HepG2 (cell line): Measurements from ENCODE around the gene MPV17L. TPM values are rescaled to one million over a fixed set of nuclear protein-coding genes. Genes with fewer than 3 reads are reported as not detected.
A peak's percentile ranks its signal among the peaks of the same experiment; 100 is the strongest.

Source experiments
- EP300 ChIP-seq, 3 experiments: sonication (generic) in 1 of 3; formaldehyde crosslinking in 1 of 3; IDR thresholded peaks; 2 replicates each; pipeline versions ENCODE4 v1.5.1 to v1.6.1; 2011 to 2020; ENCODE audit warnings: low read depth in 2 of 3, low read length in 2 of 3, borderline replicate concordance in 1 of 3, improper control_type of control experiment in 1 of 3, mild to moderate bottlenecking in 1 of 3, missing genetic modification reagents in 1 of 3, moderate library complexity in 1 of 3
- EZH2 ChIP-seq: conservative IDR thresholded peaks from 2 replicates; pipeline ENCODE4 v1.6.1; 2012; ENCODE audit warnings: mild to moderate bottlenecking, low read depth, low read length, moderate library complexity
- HNRNPLL ChIP-seq: fragments of 200-400 bp; formaldehyde crosslinking; IDR thresholded peaks from 2 replicates; pipeline ENCODE4 v1.6.1; 2017; ENCODE audit warnings: mild to moderate bottlenecking, low read depth, low read length; ENCODE audit not compliant: poor library complexity, severe bottlenecking
- PLRG1 ChIP-seq: fragments of 450-650 bp; conservative IDR thresholded peaks from 2 replicates; pipeline ENCODE4 v1.6.1; 2016
- ZBTB7A ChIP-seq: sonication (generic); formaldehyde crosslinking; IDR thresholded peaks from 2 replicates; pipeline ENCODE4 v1.8.0; 2022; ENCODE audit warnings: mild to moderate bottlenecking, missing genetic modification reagents
- polyA plus RNA-seq, 8 experiments: library from polyadenylated mRNA; depleted of rRNA in 3 of 8; stranded (reverse) in 7 of 8; unstranded in 1 of 8; fragments of >200 nt; fragmentation: Illumina TruSeq in 4 of 8; extraction: Trizol in 4 of 8; gene quantifications; 2 replicates each; pipeline versions ENCODE4 v1.2.1 to v1.2.3, GENCODE V29; 2011 to 2016; ENCODE audit warnings: low read depth in 4 of 8, missing spikeins in 1 of 8, mixed read lengths in 1 of 8; ENCODE audit not compliant: insufficient read depth in 1 of 8
- total RNA-seq, 5 experiments: library from RNA; depleted of rRNA; stranded (reverse); fragments of >200 nt; fragmentation: Illumina TruSeq; extraction: Trizol; gene quantifications; 2 replicates each; pipeline ENCODE4 v1.2.3, GENCODE V29; 2016; ENCODE audit warnings: low read depth in 1 of 5
- TF ChIP-seq, protein P1 (sequence below): sonication (generic); formaldehyde crosslinking; IDR thresholded peaks from 2 replicates; pipeline ENCODE4 v1.5.1; 2020; ENCODE audit warnings: mild to moderate bottlenecking, missing genetic modification reagents, moderate library complexity
- TF ChIP-seq, protein P2 (sequence below): sonication (generic); formaldehyde crosslinking; IDR thresholded peaks from 2 replicates; pipeline ENCODE4 v1.4.0; 2020; ENCODE audit warnings: missing genetic modification reagents
- TF ChIP-seq, protein P3 (sequence below): sonication (generic); formaldehyde crosslinking; IDR thresholded peaks from 2 replicates; pipeline ENCODE4 v1.9.0; 2021; ENCODE audit warnings: missing genetic modification reagents, borderline replicate concordance

The MPV17L gene
- total and polyA plus RNA-seq, 2 of the 13 experiments (the other 11 are each of a cell fraction or from before 2014, with no cell fraction given) = 34.7 to 63.8 TPM

DNA sequence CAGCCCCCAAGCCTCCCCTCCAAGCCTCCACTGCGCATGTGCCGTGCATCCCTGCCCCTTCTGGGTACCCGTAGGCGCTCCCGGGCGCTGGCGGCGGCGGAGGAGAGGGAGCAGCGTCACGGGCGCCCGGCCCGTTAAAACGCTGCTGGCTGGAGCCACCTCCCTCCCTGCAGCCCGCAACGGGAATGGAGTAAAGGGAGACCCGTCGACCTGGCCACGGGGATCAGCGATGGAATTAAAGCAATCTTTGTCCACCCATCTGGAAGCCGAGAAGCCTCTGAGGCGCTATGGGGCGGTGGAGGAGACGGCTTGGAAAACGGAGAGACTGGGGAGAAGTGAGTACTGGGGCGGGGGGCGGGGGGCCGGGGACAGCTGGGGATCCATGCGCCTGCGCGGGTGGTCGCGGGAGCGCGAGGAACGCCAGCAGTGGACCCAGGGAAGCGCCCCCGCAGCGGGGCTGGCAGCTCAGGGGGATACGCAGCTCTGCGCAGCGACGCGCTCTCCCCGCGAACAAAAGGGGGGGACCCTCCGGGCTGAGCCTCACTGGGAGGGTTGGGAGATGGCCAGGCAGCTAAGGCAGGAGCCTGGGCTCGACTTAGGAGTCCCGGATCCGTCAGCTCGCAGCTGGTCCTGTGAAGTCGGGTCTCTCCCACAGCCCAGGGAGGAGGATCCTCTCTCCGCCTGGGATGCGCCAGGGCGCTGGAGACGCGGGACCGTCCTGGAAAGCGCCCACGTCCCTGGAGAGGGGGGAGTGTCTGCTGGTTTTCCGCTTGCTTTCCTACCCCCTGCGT is 39.1 kb downstream of the MPV17L start, which contains the start of gene BMERB1 (continued):
- TF ChIP-seq, protein P1, sequence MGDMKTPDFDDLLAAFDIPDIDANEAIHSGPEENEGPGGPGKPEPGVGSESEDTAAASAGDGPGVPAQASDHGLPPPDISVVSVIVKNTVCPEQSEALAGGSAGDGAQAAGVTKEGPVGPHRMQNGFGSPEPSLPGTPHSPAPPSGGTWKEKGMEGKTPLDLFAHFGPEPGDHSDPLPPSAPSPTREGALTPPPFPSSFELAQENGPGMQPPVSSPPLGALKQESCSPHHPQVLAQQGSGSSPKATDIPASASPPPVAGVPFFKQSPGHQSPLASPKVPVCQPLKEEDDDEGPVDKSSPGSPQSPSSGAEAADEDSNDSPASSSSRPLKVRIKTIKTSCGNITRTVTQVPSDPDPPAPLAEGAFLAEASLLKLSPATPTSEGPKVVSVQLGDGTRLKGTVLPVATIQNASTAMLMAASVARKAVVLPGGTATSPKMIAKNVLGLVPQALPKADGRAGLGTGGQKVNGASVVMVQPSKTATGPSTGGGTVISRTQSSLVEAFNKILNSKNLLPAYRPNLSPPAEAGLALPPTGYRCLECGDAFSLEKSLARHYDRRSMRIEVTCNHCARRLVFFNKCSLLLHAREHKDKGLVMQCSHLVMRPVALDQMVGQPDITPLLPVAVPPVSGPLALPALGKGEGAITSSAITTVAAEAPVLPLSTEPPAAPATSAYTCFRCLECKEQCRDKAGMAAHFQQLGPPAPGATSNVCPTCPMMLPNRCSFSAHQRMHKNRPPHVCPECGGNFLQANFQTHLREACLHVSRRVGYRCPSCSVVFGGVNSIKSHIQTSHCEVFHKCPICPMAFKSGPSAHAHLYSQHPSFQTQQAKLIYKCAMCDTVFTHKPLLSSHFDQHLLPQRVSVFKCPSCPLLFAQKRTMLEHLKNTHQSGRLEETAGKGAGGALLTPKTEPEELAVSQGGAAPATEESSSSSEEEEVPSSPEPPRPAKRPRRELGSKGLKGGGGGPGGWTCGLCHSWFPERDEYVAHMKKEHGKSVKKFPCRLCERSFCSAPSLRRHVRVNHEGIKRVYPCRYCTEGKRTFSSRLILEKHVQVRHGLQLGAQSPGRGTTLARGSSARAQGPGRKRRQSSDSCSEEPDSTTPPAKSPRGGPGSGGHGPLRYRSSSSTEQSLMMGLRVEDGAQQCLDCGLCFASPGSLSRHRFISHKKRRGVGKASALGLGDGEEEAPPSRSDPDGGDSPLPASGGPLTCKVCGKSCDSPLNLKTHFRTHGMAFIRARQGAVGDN = 0 out of 2 replicates have a peak, but pooled peaks have one; percentile 39
- peak; percentile 69 for TF ChIP-seq HNRNPLL
- TF ChIP-seq, protein P2, sequence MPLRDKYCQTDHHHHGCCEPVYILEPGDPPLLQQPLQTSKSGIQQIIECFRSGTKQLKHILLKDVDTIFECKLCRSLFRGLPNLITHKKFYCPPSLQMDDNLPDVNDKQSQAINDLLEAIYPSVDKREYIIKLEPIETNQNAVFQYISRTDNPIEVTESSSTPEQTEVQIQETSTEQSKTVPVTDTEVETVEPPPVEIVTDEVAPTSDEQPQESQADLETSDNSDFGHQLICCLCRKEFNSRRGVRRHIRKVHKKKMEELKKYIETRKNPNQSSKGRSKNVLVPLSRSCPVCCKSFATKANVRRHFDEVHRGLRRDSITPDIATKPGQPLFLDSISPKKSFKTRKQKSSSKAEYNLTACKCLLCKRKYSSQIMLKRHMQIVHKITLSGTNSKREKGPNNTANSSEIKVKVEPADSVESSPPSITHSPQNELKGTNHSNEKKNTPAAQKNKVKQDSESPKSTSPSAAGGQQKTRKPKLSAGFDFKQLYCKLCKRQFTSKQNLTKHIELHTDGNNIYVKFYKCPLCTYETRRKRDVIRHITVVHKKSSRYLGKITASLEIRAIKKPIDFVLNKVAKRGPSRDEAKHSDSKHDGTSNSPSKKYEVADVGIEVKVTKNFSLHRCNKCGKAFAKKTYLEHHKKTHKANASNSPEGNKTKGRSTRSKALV (CRISPR knock-in tag) = peak; percentile 96; the same call in 1 of the 2 replicates
- no peak for TF ChIP-seq PLRG1
- TF ChIP-seq, protein P3, sequence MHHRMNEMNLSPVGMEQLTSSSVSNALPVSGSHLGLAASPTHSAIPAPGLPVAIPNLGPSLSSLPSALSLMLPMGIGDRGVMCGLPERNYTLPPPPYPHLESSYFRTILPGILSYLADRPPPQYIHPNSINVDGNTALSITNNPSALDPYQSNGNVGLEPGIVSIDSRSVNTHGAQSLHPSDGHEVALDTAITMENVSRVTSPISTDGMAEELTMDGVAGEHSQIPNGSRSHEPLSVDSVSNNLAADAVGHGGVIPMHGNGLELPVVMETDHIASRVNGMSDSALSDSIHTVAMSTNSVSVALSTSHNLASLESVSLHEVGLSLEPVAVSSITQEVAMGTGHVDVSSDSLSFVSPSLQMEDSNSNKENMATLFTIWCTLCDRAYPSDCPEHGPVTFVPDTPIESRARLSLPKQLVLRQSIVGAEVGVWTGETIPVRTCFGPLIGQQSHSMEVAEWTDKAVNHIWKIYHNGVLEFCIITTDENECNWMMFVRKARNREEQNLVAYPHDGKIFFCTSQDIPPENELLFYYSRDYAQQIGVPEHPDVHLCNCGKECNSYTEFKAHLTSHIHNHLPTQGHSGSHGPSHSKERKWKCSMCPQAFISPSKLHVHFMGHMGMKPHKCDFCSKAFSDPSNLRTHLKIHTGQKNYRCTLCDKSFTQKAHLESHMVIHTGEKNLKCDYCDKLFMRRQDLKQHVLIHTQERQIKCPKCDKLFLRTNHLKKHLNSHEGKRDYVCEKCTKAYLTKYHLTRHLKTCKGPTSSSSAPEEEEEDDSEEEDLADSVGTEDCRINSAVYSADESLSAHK (CRISPR knock-in tag) = no peak
- no peak for TF ChIP-seq EP300 (IDR thresholded peaks at IDR 0.05; ENCODE audit: low read depth in 2 of 2, low read length in 2 of 2)
- TF ChIP-seq EP300 (CRISPR knock-in tag; IDR thresholded peaks at IDR 0.05; ENCODE audit: borderline replicate concordance) = no peak
- peak; percentile 94; the same call in 1 of the 2 replicates for TF ChIP-seq EZH2
- TF ChIP-seq ZBTB7A (CRISPR knock-in tag) = 0 out of 2 replicates have a peak, but pooled peaks have one; percentile 40
